A673 (cell line): ENCODE data around the gene TPI1.

ENCODE experiments used
- CTCF ChIP-seq: fragments of 300-800, 200-600 bp; sonication (generic); conservative IDR thresholded peaks from 2 replicates; pipeline ENCODE4 v1.5.1; 2017; ENCODE audit warnings: low read depth, mild to moderate bottlenecking, antibody characterized with exemption, low read length, moderate library complexity, mixed read lengths
- EZH2 ChIP-seq: fragments of 200-600 bp; sonication (generic); IDR thresholded peaks from 2 replicates; pipeline ENCODE4 v1.6.1; 2017; ENCODE audit warnings: borderline replicate concordance, low read depth, mild to moderate bottlenecking, mixed read lengths, antibody characterized with exemption, low read length; ENCODE audit not compliant: poor library complexity, severe bottlenecking

- TF ChIP-seq CTCF (peak; percentile 81), EZH2 (no peak)
These were observed 2.0 kb downstream of the TPI1 start for GRCh38 chr12:6869049-6870021.
